AG09309 (cell line): Measurements from ENCODE around the gene SLC12A7.

Source experiments
- DNase-seq: peaks from one replicate; pipeline ENCODE4 v3.0.0-alpha.2; 2010; ENCODE audit warnings: low read depth
- H3K4me3 ChIP-seq: 2 replicates; pipeline ENCODE4 v1.5.1; 2011; ENCODE audit warnings: mild to moderate bottlenecking, low read depth, low read length, moderate library complexity; ENCODE audit not compliant: control insufficient read depth
- CTCF ChIP-seq: IDR thresholded peaks from 2 replicates; pipeline ENCODE4 v1.5.1; 2011; ENCODE audit warnings: mild to moderate bottlenecking, low read depth, low read length, inconsistent platforms; ENCODE audit not compliant: insufficient read depth, control insufficient read depth; ENCODE audit errors: missing control alignments

Gene SLC12A7

GRCh38 chr5:1109542-1110306 is 2.1 kb downstream of the SLC12A7 start:
- no peak for TF ChIP-seq CTCF
- no peak overlapping the region for H3K4me3 ChIP-seq
- DNase-seq = no peak

- H3K4me3 ChIP-seq = no peak overlapping the region
- no peak for TF ChIP-seq CTCF
- DNase-seq = no peak
Observed at GRCh38 chr5:1108865-1109174, 3.0 kb downstream of the SLC12A7 start.

- DNase-seq = no peak
- TF ChIP-seq CTCF = no peak
- H3K4me3 ChIP-seq = no peak overlapping the region
Observed at GRCh38 chr5:1108023-1108864, 3.6 kb downstream of the SLC12A7 start.

GRCh38 chr5:1107167-1108022 is 4.5 kb downstream of the SLC12A7 start:
- no peak for TF ChIP-seq CTCF
- DNase-seq = no peak

GRCh38 chr5:1106385-1107166 is 5.3 kb downstream of the SLC12A7 start:
- no peak for DNase-seq
- TF ChIP-seq CTCF = no peak

More at GRCh38 chr5:1107167-1108022, 4.5 kb downstream of the SLC12A7 start:
- no peak overlapping the region for H3K4me3 ChIP-seq

More at GRCh38 chr5:1106385-1107166, 5.3 kb downstream of the SLC12A7 start:
- no peak overlapping the region for H3K4me3 ChIP-seq
